K562 (cell line): Measurements from ENCODE around the gene TCF12. TPM values are rescaled to one million over a fixed set of nuclear protein-coding genes. Genes with fewer than 3 reads are reported as not detected.
A peak's percentile ranks its signal among the peaks of the same experiment; 100 is the strongest.

Experiments used
- CC2D1A ChIP-seq: fragments of 450-650 bp; IDR thresholded peaks from 2 replicates; pipeline ENCODE4 v1.6.1; 2017; ENCODE audit warnings: mild to moderate bottlenecking
- DPF2 ChIP-seq: fragments of 450-650 bp; IDR thresholded peaks from 2 replicates; pipeline ENCODE4 v1.6.1; 2016
- FOXA3 ChIP-seq, 2 experiments: fragments of 450-650 bp in 1 of 2; sonication (generic) in 1 of 2; formaldehyde crosslinking; IDR thresholded peaks in 1 of 2; conservative IDR thresholded peaks in 1 of 2; 2 replicates each; pipeline versions ENCODE4 v1.4.0 to v1.8.0; 2020 to 2022; ENCODE audit warnings: mild to moderate bottlenecking in 2 of 2, missing genetic modification reagents in 1 of 2
- FOXP4 ChIP-seq: sonication (generic); formaldehyde crosslinking; IDR thresholded peaks from 2 replicates; pipeline ENCODE4 v1.8.0; 2022; ENCODE audit warnings: mild to moderate bottlenecking, missing genetic modification reagents, borderline replicate concordance
- GATAD2B ChIP-seq: fragments of 450-650 bp; IDR thresholded peaks from 2 replicates; pipeline ENCODE4 v1.6.1; 2017; ENCODE audit warnings: mild to moderate bottlenecking, borderline replicate concordance
- GTF2F1 ChIP-seq: IDR thresholded peaks from 2 replicates; pipeline ENCODE4 v1.6.1; 2011; ENCODE audit warnings: low read depth, low read length, improper control_type of control experiment
- HEY1 ChIP-seq: fragments of 250-450 bp; sonication (Bioruptor Pico); IDR thresholded peaks from 2 replicates; pipeline ENCODE4 v1.5.0; 2020; ENCODE audit warnings: mild to moderate bottlenecking, moderate library complexity, borderline replicate concordance
- ILK ChIP-seq: fragments of 450-650 bp; IDR thresholded peaks from 2 replicates; pipeline ENCODE4 v1.6.1; 2016; ENCODE audit warnings: missing genetic modification characterization, low read depth, mild to moderate bottlenecking, missing compliant biosample characterization, moderate library complexity, borderline replicate concordance
- MAZ ChIP-seq, 2 experiments: fragments of 450-650 bp in 1 of 2; sonication (generic) in 1 of 2; formaldehyde crosslinking; IDR thresholded peaks in 1 of 2; conservative IDR thresholded peaks in 1 of 2; 2 replicates each; pipeline versions ENCODE4 v1.4.0 to v1.5.0; 2020; ENCODE audit warnings: mild to moderate bottlenecking in 1 of 2, missing genetic modification reagents in 1 of 2
- MIER1 ChIP-seq: fragments of 450-650 bp; IDR thresholded peaks from 2 replicates; pipeline ENCODE4 v1.6.1; 2016; ENCODE audit warnings: antibody characterized with exemption, mild to moderate bottlenecking, low read depth
- MLX ChIP-seq, 2 experiments: fragments of 450-650 bp in 1 of 2; sonication (generic) in 1 of 2; formaldehyde crosslinking; conservative IDR thresholded peaks; 2 replicates each; pipeline versions ENCODE4 v1.4.0 to v1.8.1; 2020 to 2022; ENCODE audit warnings: mild to moderate bottlenecking in 1 of 2, missing genetic modification reagents in 1 of 2
- MNT ChIP-seq, 2 experiments: fragments of 450-650 bp; conservative IDR thresholded peaks; 2 replicates each; pipeline ENCODE4 v1.6.1; 2017; ENCODE audit warnings: mild to moderate bottlenecking in 2 of 2, moderate library complexity in 2 of 2
- NEUROD1 ChIP-seq: fragments of 150-350 bp; IDR thresholded peaks from 2 replicates; pipeline ENCODE4 v1.6.1; 2014; ENCODE audit warnings: borderline replicate concordance, low read length, low read depth; ENCODE audit not compliant: partially characterized antibody
- POLR2AphosphoS2 ChIP-seq: IDR thresholded peaks from 2 replicates; pipeline ENCODE4 v1.6.1; 2012; ENCODE audit warnings: low read length, improper control_type of control experiment
- RBM34 ChIP-seq: fragments of 200-400 bp; formaldehyde crosslinking; IDR thresholded peaks from 2 replicates; pipeline ENCODE4 v1.6.1; 2018; ENCODE audit warnings: low read length, borderline replicate concordance; ENCODE audit not compliant: insufficient read depth
- RBM39 ChIP-seq: fragments of 200-400 bp; formaldehyde crosslinking; optimal IDR thresholded peaks from 2 replicates; pipeline ENCODE3; 2018; ENCODE audit warnings: low read depth, low read length
- SPI1 ChIP-seq: IDR thresholded peaks from 2 replicates; pipeline ENCODE4 v1.6.1; 2011; ENCODE audit warnings: low read depth, low read length, control low read depth, borderline replicate concordance
- SREBF2 ChIP-seq: sonication (generic); formaldehyde crosslinking; IDR thresholded peaks from 2 replicates; pipeline ENCODE4 v1.4.0; 2020; ENCODE audit warnings: mild to moderate bottlenecking, missing genetic modification reagents
- SRSF9 ChIP-seq: fragments of 200-400 bp; formaldehyde crosslinking; IDR thresholded peaks from 2 replicates; pipeline ENCODE4 v1.6.1; 2017; ENCODE audit warnings: low read depth, low read length, borderline replicate concordance
- ZNF24 ChIP-seq: fragments of 450-650 bp; IDR thresholded peaks from 2 replicates; pipeline ENCODE4 v1.6.1; 2016
- ZNF584 ChIP-seq: fragments of 200-800 bp; sonication (Bioruptor generic); IDR thresholded peaks from 2 replicates; pipeline ENCODE4 v1.6.1; 2016; ENCODE audit warnings: low read depth, mild to moderate bottlenecking, missing genetic modification characterization, missing compliant biosample characterization
- ZNF785 ChIP-seq: fragments of 250-450 bp; sonication (Bioruptor Pico); IDR thresholded peaks from 2 replicates; pipeline ENCODE4 v1.4.0; 2020; ENCODE audit warnings: mild to moderate bottlenecking
- polyA plus RNA-seq, 8 experiments: library from polyadenylated mRNA; depleted of rRNA in 4 of 8; stranded (reverse) in 5 of 8; unstranded in 3 of 8; fragments of >200 nt; fragmentation: Nextera tagmentation in 2 of 8; fragmentation: Illumina TruSeq in 1 of 8; extraction: Ambion mirVana in 2 of 8; extraction: Trizol in 1 of 8; gene quantifications; 2 replicates each; pipeline versions ENCODE4 v1.2.1 to v1.2.3, GENCODE V29; 2011 to 2014; ENCODE audit warnings: inconsistent platforms in 1 of 8, missing spikeins in 1 of 8
- total RNA-seq, 7 experiments: library from RNA; depleted of rRNA in 6 of 7; stranded (reverse); fragments of >200 nt in 6 of 7; fragmentation: Illumina TruSeq in 2 of 7; extraction: Trizol in 2 of 7; gene quantifications; 2 replicates each; pipeline versions ENCODE4 v1.2.1 to v1.2.3, GENCODE V29; 2011 to 2021; ENCODE audit warnings: low replicate concordance in 1 of 7

TCF12 gene
- total and polyA plus RNA-seq, 9 of the 15 experiments (the other 6 are each of a cell fraction or from before 2014, with no cell fraction given), result 10.5 to 132 (median 52.9) TPM

GRCh38 chr15:56886932-56887781 lies 31.3 kb upstream of the TCF12 start (continued):
- TF ChIP-seq MIER1 (no peak), DPF2 (peak; percentile 55; the same call in 1 of the 2 replicates), MNT (conservative IDR thresholded peaks at IDR 0.05) (peak; percentile 55 to 74; a peak in 3 of 4 replicates), SRSF9 (no peak), HEY1 (CRISPR knock-in tag) (no peak), ZNF785 (CRISPR knock-in tag) (no peak), GTF2F1 (0 out of 2 replicates have a peak, but pooled peaks have one; percentile 18), ILK (tag) (no peak), CC2D1A (peak; percentile 37; the same call in 1 of the 2 replicates), FOXA3 (CRISPR knock-in tag; conservative IDR thresholded peaks at IDR 0.05 in 1 of 2, IDR thresholded peaks at IDR 0.05 in 1 of 2) (no peak), ZNF24 (peak; percentile 3; the same call in 1 of the 2 replicates), ZNF584 (CRISPR knock-in tag) (no peak; the same call in 1 of the 2 replicates), SPI1 (no peak), POLR2AphosphoS2 (no peak), NEUROD1 (no peak), RBM34 (no peak), GATAD2B (peak; percentile 92; the same call in 1 of the 2 replicates), MLX (CRISPR knock-in tag; conservative IDR thresholded peaks at IDR 0.05) (no peak), RBM39 (no peak), SREBF2 (CRISPR knock-in tag) (no peak), MAZ (CRISPR knock-in tag; conservative IDR thresholded peaks at IDR 0.05 in 1 of 2, IDR thresholded peaks at IDR 0.05 in 1 of 2) (peak; percentile 98), FOXP4 (CRISPR knock-in tag) (no peak)
